Measurements from ENCODE around the gene ITGB6. TPM values are rescaled to one million over a fixed set of nuclear protein-coding genes. Genes with fewer than 3 reads are reported as not detected.
A peak's percentile ranks its signal among the peaks of the same experiment; 100 is the strongest.
"Not testable (repeated sequence)": the region's sequence is repeated elsewhere in the genome, so short reads cannot be mapped to it uniquely, and the experiment has no call there.

Gene ITGB6
- total RNA-seq, 1 experiment from 2014 or later = not detected

GRCh38 chr2:160208655-160209515 is 8.8 kb upstream of the ITGB6 start:
- Histone ChIP-seq H3K27me3 (ENCODE audit: control insufficient read depth, insufficient read depth, low read length) (no peaks in the 10 kb centered on the region), H3K36me3 (replicated peaks; ENCODE audit: control insufficient read depth, insufficient read depth, low read length) (no peaks in the 10 kb centered on the region), H3K4me3 (ENCODE audit: insufficient read depth, low read depth, low read length) (no peak overlapping the region)
- no peak for DNase-seq

- H3K36me3 ChIP-seq (replicated peaks; ENCODE audit: control insufficient read depth, insufficient read depth, low read length) = no peaks in the 10 kb centered on the region
- H3K4me3 ChIP-seq (ENCODE audit: insufficient read depth, low read depth, low read length) = no peak overlapping the region
- DNase-seq = no peak
- H3K27me3 ChIP-seq (ENCODE audit: control insufficient read depth, insufficient read depth, low read length) = no peaks in the 10 kb centered on the region
Observed at GRCh38 chr2:160207804-160208654, 8.0 kb upstream of the ITGB6 start.

DNA sequence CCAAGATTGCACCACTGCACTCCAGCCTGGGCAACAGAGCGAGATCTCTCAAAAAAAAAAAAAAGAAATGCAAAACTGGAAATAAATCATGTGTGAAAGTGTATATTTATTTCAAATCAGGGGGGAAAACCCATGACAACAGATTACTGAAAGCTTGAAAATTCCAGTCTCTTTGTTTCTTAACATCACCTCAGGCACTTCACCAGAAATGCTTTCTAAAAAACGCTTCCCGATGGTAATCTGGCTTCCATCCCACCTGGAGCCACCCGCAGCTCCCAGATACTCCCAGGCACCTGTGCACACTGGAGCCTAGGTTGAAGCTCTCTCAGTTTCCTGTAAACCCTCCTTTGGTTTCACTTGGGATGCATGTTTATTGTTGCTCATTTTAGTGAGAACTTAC is 7.2 kb upstream of the ITGB6 start:
- Histone ChIP-seq H3K27me3 (ENCODE audit: control insufficient read depth, insufficient read depth, low read length) (no peaks in the 10 kb centered on the region), H3K36me3 (replicated peaks; ENCODE audit: control insufficient read depth, insufficient read depth, low read length) (no peaks in the 10 kb centered on the region), H3K4me3 (ENCODE audit: insufficient read depth, low read depth, low read length) (no peak overlapping the region)
- no peak for DNase-seq

DNA sequence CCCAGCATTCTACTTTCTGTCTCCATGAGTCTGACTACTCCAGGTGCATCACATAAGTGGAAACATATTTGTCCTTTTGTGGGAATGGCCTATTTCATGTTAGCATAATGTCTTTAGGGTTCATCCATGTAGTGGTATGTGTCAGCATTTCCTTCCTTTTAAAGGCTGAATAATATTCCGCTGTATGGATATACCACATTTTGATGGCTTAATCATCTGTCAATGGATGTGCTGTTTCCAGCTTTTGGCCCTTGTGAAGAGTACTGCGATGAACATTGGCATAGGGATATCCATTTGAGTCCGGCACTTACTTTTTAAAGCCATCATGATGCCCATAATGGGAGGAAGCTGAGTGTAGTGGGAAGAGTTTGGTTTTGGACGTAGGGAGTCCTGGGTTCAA is 6.4 kb upstream of the ITGB6 start:
- Histone ChIP-seq H3K27me3 (ENCODE audit: control insufficient read depth, insufficient read depth, low read length) (no peaks in the 10 kb centered on the region), H3K36me3 (replicated peaks; ENCODE audit: control insufficient read depth, insufficient read depth, low read length) (no peaks in the 10 kb centered on the region), H3K4me3 (ENCODE audit: insufficient read depth, low read depth, low read length) (no peak overlapping the region)
- no peak for DNase-seq

- no peaks in the 10 kb centered on the region for H3K27me3 ChIP-seq (ENCODE audit: control insufficient read depth, insufficient read depth, low read length)
- H3K4me3 ChIP-seq (ENCODE audit: insufficient read depth, low read depth, low read length) = no peak overlapping the region
- DNase-seq = no peak
- no peaks in the 10 kb centered on the region for H3K36me3 ChIP-seq (replicated peaks; ENCODE audit: control insufficient read depth, insufficient read depth, low read length)
Observed at GRCh38 chr2:160205505-160205904, 5.4 kb upstream of the ITGB6 start.

- no peak overlapping the region for H3K4me3 ChIP-seq (ENCODE audit: insufficient read depth, low read depth, low read length)
- H3K27me3 ChIP-seq (ENCODE audit: control insufficient read depth, insufficient read depth, low read length) = no peaks in the 10 kb centered on the region
Observed at GRCh38 chr2:160203422-160203821, 3.4 kb upstream of the ITGB6 start.

DNA sequence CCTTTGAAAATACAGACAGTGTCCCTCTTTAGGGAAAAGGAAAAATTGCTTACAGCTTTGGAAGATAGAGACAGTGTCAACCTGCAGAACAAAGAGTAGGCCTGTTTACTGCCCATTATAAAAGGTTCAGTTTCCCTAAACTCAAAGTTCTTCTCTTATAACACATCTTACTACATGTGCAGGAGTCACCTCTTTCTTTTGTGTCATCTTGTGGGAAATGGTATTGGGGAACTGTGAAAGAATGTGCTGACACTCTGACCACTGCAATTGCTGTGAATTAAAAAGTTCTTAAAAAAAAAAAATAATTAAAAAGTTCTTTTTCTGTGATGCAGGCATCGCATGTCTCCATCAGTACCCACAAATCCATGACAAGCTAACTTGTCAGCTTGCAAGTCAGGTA is 2.9 kb upstream of the ITGB6 start:
- Histone ChIP-seq H3K4me3 (ENCODE audit: insufficient read depth, low read depth, low read length) (no peak overlapping the region), H3K27me3 (ENCODE audit: control insufficient read depth, insufficient read depth, low read length) (no peaks in the 10 kb centered on the region), H3K36me3 (replicated peaks; ENCODE audit: control insufficient read depth, insufficient read depth, low read length) (no peaks in the 10 kb centered on the region)
- DNase-seq = no peak

More at GRCh38 chr2:160203422-160203821, 3.4 kb upstream of the ITGB6 start:
- DNase-seq = no peak
- no peaks in the 10 kb centered on the region for H3K36me3 ChIP-seq (replicated peaks; ENCODE audit: control insufficient read depth, insufficient read depth, low read length)

- Histone ChIP-seq H3K27me3 (ENCODE audit: control insufficient read depth, insufficient read depth, low read length) (no peaks in the 10 kb centered on the region), H3K4me3 (ENCODE audit: insufficient read depth, low read depth, low read length) (no peak overlapping the region), H3K36me3 (replicated peaks; ENCODE audit: control insufficient read depth, insufficient read depth, low read length) (no peaks in the 10 kb centered on the region)
- DNase-seq = no peak
Observed at GRCh38 chr2:160201849-160202539, 1.9 kb upstream of the ITGB6 start.

- H3K4me3 ChIP-seq (ENCODE audit: insufficient read depth, low read depth, low read length) = no peak overlapping the region
- DNase-seq = no peak
- H3K27me3 ChIP-seq (ENCODE audit: control insufficient read depth, insufficient read depth, low read length) = no peaks in the 10 kb centered on the region
- H3K36me3 ChIP-seq (replicated peaks; ENCODE audit: control insufficient read depth, insufficient read depth, low read length) = no peaks in the 10 kb centered on the region
Observed at GRCh38 chr2:160200921-160201320, 849 bp upstream of the ITGB6 start.

DNA sequence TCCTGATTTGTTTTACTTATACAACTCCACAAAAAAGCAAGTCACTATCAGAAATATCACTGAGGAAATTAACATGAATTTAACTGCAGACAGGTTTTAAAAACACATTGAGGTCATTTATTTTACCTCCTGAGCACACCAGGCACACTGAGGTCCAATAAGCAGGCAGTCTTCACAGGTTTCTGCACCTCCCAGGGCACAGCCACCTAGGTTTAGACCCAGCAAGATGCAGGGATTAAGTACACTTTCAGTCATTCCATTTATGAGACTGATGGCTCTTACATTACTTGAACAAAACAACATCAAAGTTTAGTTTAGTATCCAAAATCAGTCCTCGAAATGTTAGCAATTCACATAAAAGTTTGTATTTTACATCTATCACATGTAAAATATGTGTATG is 1.0 kb downstream of the ITGB6 start:
- no peaks in the 10 kb centered on the region for H3K27me3 ChIP-seq (ENCODE audit: control insufficient read depth, insufficient read depth, low read length)
- no peak for DNase-seq

GRCh38 chr2:160197587-160197986 is 2.5 kb downstream of the ITGB6 start:
- H3K4me3 ChIP-seq (ENCODE audit: insufficient read depth, low read depth, low read length) = no peak overlapping the region

More for the DNA sequence above, 1.0 kb downstream of the ITGB6 start:
- H3K4me3 ChIP-seq (ENCODE audit: insufficient read depth, low read depth, low read length) = no peak overlapping the region
- H3K36me3 ChIP-seq (replicated peaks; ENCODE audit: control insufficient read depth, insufficient read depth, low read length) = no peaks in the 10 kb centered on the region

DNA sequence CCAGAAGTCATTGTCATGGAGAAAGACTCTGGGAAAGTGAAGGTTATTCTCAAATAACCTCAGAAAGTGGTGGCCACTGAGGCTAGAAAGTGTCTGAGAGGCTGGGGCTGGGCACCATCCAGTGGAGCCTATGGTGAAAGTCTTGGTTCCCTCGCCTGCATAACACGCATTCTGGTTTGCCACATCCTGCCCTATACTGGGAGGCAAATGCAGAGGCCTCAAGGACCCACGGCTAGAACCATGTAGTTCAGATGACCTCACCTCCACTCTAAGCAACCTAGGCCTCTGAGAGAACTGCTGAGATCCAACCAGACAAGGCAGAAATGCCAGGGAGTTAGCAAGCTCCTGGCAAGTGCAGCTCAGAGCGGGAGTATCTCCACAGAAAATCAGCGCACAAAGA is 5.1 kb downstream of the ITGB6 start:
- DNase-seq = no peak
- no peaks in the 10 kb centered on the region for H3K27me3 ChIP-seq (ENCODE audit: control insufficient read depth, insufficient read depth, low read length)
- H3K36me3 ChIP-seq (replicated peaks; ENCODE audit: control insufficient read depth, insufficient read depth, low read length) = no peaks in the 10 kb centered on the region
- no peak overlapping the region for H3K4me3 ChIP-seq (ENCODE audit: insufficient read depth, low read depth, low read length)

More at GRCh38 chr2:160197587-160197986, 2.5 kb downstream of the ITGB6 start:
- no peak for DNase-seq
- Histone ChIP-seq H3K36me3 (replicated peaks; ENCODE audit: control insufficient read depth, insufficient read depth, low read length) (no peaks in the 10 kb centered on the region), H3K27me3 (ENCODE audit: control insufficient read depth, insufficient read depth, low read length) (no peaks in the 10 kb centered on the region)

DNA sequence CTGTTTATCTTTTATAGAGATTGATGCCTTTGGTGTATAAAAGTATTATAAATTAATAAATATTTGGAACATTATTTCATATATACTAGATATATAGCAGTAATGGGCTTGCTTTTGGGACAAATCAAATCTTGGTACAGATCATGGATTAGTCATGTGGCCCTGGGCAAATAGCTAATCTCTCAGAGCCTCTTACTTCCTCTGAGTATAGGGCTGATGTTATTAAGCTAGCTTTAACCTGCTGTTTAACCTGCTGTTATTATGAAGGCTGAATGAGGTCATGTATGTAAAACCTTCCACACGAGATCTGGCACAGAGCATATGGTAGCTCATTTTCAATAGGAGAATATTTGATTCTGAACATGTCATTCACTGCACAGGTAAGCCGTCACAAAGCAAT is 5.7 kb downstream of the ITGB6 start:
- Histone ChIP-seq H3K4me3 (ENCODE audit: insufficient read depth, low read depth, low read length) (no peak overlapping the region), H3K36me3 (replicated peaks; ENCODE audit: control insufficient read depth, insufficient read depth, low read length) (no peaks in the 10 kb centered on the region), H3K27me3 (ENCODE audit: control insufficient read depth, insufficient read depth, low read length) (no peaks in the 10 kb centered on the region)
- DNase-seq = no peak

GRCh38 chr2:160181146-160181836 is 18.8 kb downstream of the ITGB6 start:
- not testable (repeated sequence) for H3K27me3 ChIP-seq (ENCODE audit: control insufficient read depth, insufficient read depth, low read length); H3K36me3 ChIP-seq (replicated peaks; ENCODE audit: control insufficient read depth, insufficient read depth, low read length); DNase-seq
- H3K4me3 ChIP-seq (ENCODE audit: insufficient read depth, low read depth, low read length) = peak overlapping the region; percentile 9; the same call in 1 of the 2 replicates

All from H7 (cell line).